H1 (cell line): Measurements from ENCODE around the gene PSMA5. TPM values are rescaled to one million over a fixed set of nuclear protein-coding genes. Genes with fewer than 3 reads are reported as not detected.

Experiments
- CHD1 ChIP-seq: IDR thresholded peaks from 2 replicates; pipeline ENCODE4 v1.6.1; 2012; ENCODE audit warnings: low read depth, low read length, improper control_type of control experiment
- POU5F1 ChIP-seq: IDR thresholded peaks from 2 replicates; pipeline ENCODE4 v1.6.1; 2011; ENCODE audit warnings: low read depth, mild to moderate bottlenecking, low read length, moderate library complexity
- TEAD4 ChIP-seq: IDR thresholded peaks from 2 replicates; pipeline ENCODE4 v1.6.1; 2012; ENCODE audit warnings: low read depth, low read length, inconsistent platforms, mixed read lengths
- polyA plus RNA-seq, 7 experiments: library from polyadenylated mRNA; depleted of rRNA in 3 of 7; stranded (reverse) in 5 of 7; unstranded in 2 of 7; fragments of >200 nt in 5 of 7; fragments of 200-250 nt in 2 of 7; gene quantifications; 1 replicate in 5 of 7; 2 replicates in 1 of 7; 4 replicates in 1 of 7; pipeline versions ENCODE4 v1.2.1 to v1.2.3, GENCODE V29; 2011 to 2013; ENCODE audit warnings: missing spikeins in 2 of 7, mixed read lengths in 2 of 7
- total RNA-seq: library from RNA; stranded (reverse); fragmentation: NEBNext Ultra II Directional; extraction: Animal tissue kit (Norgen Biotek cat#: 25700); gene quantifications from 2 replicates; pipeline ENCODE4 v1.2.1, GENCODE V29; 2021

Gene PSMA5
- total and polyA plus RNA-seq, 2 of the 8 experiments (the other 6 are each of a cell fraction or from before 2014, with no cell fraction given) = 140 to 166 TPM

- TF ChIP-seq TEAD4 (no peak), CHD1 (no peak), POU5F1 (no peak)
Observed at GRCh38 chr1:109426281-109427170, at the start of gene PSMA5 (continued).
